DMS53 treated with DMSO at 0.1 percent for 48 hours (cell line): ENCODE results near the gene FRMPD4.
"Not testable (repeated sequence)": the region's sequence is repeated elsewhere in the genome, so short reads cannot be mapped to it uniquely, and the experiment has no call there.

Source experiments
- DNase-seq: peaks from one replicate; lab custom pipeline; 2025; ENCODE audit not compliant: unreplicated experiment; lab: John Stamatoyannopoulos, UW

The FRMPD4 gene

GRCh38 chrX:12494400-12495138 lies 356.3 kb downstream of the FRMPD4 start:
- DNase-seq: no peak

GRCh38 chrX:12496343-12496742 lies 358.1 kb downstream of the FRMPD4 start:
- no peak for DNase-seq

DNA sequence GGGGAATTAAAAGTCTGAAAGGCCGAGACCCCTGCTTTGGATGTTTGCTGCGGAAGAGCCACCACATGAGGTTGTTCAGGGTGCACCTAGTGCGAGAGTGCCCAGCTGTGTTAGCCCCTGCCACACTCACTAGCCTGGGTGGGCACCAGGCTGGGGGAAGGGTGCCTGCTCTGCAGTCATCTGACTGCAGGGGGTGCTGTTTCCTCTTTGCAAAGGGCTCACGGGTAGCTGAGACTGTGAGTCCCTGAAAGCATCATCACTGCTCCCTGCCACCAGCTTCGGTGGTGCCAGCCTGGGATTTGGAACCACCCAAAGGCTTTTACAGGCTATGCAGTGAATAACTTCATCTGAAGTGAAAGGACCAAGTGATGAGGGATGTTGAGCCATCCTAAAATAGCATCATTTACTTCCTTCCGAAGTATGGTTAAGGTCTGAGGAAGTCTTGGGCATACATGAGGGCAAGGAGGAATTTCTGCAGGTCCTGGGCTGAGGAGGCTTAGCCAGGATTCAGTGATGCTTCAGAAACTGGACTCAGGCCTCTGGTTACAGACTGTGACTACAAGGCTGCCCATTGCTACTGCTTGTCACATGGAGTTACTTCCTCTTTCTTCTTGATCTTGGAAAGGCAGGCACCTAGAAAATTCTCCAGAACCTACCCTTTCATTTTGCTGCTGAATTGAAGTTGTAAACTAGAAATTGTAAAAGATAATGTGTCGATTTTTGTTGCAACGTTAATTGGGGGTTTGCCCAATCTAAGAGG lies 359.7 kb downstream of the FRMPD4 start:
- no peak for DNase-seq

- no peak for DNase-seq
Measured at GRCh38 chrX:12505127-12505526, 366.9 kb downstream of the FRMPD4 start.

- DNase-seq: not testable (repeated sequence)
Measured at GRCh38 chrX:12515384-12515783, 377.1 kb downstream of the FRMPD4 start.

- no peak for DNase-seq
Measured at GRCh38 chrX:12526306-12526705, 388.0 kb downstream of the FRMPD4 start.

DNA sequence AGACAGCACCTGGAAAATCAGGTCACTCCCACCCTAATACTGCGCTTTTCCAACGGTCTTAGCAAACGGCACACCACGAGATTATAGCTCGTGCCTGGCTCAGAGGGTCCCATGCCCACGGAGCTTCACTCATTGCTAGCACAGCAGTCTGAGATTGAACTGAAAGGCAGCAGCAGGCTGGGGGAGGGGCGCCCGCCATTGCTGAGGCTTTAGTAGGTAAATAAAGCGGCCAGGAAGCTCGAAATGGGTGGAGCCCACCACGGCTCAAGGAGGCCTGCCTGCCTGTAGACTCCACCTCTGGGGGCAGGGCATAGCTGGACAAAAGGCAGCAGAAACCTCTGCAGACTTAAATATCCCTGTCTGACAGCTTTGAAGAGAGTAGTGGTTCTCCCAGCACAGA lies 399.8 kb downstream of the FRMPD4 start:
- not testable (repeated sequence) for DNase-seq

DNA sequence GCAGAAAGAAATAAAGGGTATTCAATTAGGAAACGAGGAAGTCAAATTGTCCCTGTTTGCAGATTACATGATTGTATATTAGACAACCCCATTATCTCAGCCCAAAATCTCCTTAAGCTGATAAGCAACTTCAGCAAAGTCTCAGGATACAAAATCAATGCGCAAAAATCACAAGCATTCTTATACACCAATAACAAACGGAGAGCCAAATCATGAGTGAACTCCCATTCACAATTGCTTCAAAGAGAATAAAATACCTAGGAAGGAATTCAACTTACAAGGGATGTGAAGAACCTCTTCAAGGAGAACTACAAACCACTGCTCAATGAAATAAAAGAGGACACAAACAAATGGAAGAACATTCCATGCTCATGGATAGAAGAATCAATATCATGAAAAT lies 404.0 kb downstream of the FRMPD4 start:
- DNase-seq: not testable (repeated sequence)

DNA sequence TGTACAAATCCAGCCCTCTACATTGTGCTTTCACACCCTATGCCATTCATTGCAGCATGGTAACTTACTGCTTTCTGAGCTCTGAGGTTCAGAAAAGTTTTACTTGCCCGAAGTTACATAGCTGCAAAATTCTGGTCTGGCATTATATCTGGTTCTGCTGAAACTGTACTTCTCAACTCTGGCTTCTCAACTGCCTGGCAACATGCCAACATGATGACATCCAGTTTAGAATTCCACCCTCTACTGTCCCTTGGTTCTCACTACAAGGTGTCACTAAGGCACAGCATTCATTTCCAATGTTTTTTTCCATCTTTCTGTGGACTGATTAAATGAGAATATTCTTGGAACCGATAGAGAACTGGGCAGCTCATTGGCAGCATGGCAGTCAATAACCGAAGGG lies 410.1 kb downstream of the FRMPD4 start:
- DNase-seq: no peak

- no peak for DNase-seq
Measured at GRCh38 chrX:12548746-12549145, 410.5 kb downstream of the FRMPD4 start.

- no peak for DNase-seq
Measured at GRCh38 chrX:12554206-12554605, 415.9 kb downstream of the FRMPD4 start.

DNA sequence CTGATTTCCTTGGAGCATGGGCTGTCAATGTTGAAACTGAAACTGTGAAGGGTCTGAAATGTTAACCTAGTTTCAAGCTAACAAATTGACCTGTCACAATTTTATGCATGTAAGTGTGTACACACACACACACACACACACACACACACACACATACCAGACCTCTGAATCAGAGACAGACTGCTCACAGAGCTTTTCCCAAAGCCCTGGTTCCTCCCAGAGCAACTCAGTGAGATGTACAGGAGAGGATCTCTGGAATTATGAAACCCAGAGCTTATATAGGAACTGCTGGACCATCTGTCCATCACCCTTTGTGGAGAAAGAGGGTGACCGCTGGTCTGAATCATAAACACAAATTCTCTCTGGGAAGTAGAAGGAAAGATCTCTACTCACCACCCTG lies 424.8 kb downstream of the FRMPD4 start:
- DNase-seq: no peak

GRCh38 chrX:12564221-12564620 lies 425.9 kb downstream of the FRMPD4 start:
- DNase-seq: no peak

GRCh38 chrX:12567857-12568256 lies 429.6 kb downstream of the FRMPD4 start:
- DNase-seq: no peak

DNA sequence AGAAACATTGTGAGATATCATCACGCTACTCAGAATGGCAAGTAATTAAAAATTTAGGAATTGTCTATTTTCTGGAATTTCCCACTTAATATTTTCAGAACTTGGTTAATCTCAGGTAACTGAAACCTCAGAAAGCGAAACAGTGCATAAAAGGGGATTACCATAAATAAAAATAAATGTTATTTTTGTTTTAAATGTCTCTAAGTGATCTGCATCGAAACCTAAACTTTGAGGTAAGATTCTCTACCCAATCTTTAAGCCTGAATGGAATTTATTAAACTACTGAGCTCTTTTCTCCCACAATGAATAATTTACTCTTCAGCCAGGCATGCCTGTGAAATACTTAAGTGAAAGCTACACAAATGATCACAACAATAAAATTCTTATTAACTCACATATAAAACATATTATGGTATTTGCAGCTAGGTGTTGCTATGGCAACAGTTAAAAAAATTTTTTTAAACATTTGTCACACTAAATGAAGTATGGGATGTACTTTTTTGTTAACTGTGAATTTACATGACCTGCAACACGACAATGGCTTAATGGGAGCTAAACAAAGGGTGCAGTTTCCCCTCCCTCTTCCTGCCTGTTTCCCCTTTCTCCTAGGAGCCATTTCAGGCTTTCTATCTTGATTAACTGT lies 432.7 kb downstream of the FRMPD4 start:
- no peak for DNase-seq

DNA sequence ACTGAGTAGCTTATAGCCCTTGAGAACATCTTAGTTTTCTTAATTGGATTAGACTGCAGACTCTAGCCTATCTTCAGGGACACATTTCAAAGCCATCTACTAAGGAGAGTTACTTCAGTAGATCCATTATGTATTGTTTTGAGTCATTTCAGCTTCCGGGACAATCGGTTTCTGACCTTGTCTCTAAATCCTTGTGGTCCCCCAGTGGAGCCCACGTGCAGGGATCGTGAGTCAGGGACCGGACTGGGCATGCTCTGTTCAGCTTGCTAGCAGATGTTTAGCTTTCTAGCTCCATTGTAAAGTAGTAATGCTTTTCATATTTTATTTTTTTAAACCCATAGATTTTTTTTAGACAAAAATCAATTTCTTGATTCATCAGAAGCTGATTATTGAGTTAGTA lies 441.0 kb downstream of the FRMPD4 start:
- no peak for DNase-seq

DNA sequence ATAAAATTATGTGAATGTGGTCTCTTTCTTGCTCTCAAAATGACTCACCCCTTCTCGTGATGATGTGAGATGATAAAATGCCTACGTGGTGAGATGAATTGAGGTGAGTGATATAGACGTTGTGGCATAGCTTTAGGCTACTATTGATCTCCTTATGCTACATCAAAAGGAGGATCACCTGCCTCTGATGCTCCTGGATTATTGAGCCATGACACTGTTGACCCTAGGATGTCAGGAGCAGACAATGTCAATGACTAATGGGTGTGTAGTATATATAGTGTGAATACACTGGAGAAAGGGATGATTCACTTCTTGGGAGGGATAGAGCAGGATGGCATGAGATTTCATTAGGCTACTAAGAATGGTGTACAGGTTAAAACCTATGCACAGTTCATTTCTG lies 442.3 kb downstream of the FRMPD4 start:
- DNase-seq: no peak

GRCh38 chrX:12581546-12581945 lies 443.3 kb downstream of the FRMPD4 start:
- DNase-seq: no peak

DNA sequence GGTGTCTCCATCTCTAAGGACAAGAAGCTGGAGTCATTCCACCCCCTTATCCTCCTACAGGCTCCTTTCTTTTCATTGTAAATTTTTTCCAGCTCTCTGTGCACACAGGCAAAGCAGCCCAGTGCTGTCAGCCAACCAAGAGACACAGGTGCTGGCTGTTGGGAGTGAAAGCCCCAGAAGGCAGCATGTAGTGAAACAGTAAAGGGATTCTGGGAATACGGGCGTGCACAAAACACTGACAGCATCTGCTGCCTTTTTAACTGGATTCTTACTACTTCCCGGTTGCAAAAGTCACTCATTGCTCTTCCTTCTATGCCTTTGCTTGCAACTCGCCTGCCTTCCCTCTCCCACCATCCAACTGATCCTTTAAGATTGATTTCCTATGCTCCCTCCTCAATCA lies 444.4 kb downstream of the FRMPD4 start:
- DNase-seq: no peak

- DNase-seq: no peak
Measured at GRCh38 chrX:12583543-12583942, 445.3 kb downstream of the FRMPD4 start.

GRCh38 chrX:12595720-12596119 lies 457.4 kb downstream of the FRMPD4 start:
- no peak for DNase-seq

- DNase-seq: no peak
Measured at GRCh38 chrX:12610079-12610478, 471.8 kb downstream of the FRMPD4 start.
